ENCODE results near the gene SBK3. TPM values are rescaled to one million over a fixed set of nuclear protein-coding genes. Genes with fewer than 3 reads are reported as not detected.

The SBK3 gene
- total and polyA plus RNA-seq, 7 donors: 0.79 to 30.8 (median 7.9) TPM

GRCh38 chr19:55553217-55554182 lies 8.2 kb upstream of the SBK3 start:
- Histone ChIP-seq H3K27me3 (ENCODE audit: insufficient read depth in 3 of 3, low read length in 2 of 3) (no peaks in the 10 kb centered on the region), H3K36me3 (ENCODE audit: insufficient read depth in 1 of 2, low read depth in 1 of 2) (no peaks in the 10 kb centered on the region), H3K27ac (peak overlapping the region; percentile 80), H3K9me3 (no peaks in the 10 kb centered on the region), H3K4me1 (peaks cover 56% of the 10 kb centered on the region), H3K4me3 (no peak overlapping the region)
- no peak for TF ChIP-seq CTCF (IDR thresholded peaks at IDR 0.05)
- ATAC-seq (no peak), DNase-seq (no peak)
- intact Hi-C loops (cut with DNase I): no loop called here
- 35 to 49% (median 37%) methylated on average over 13 of the region's 13 CpGs for WGBS, 3 donors

GRCh38 chr19:55552620-55553019 lies 7.3 kb upstream of the SBK3 start:
- ATAC-seq: no peak
- no peaks in the 10 kb centered on the region for H3K9me3 ChIP-seq
- 42 to 60% (median 48%) methylated on average over 13 of the region's 13 CpGs for WGBS, 3 donors
- DNase-seq: no peak
- no peak for TF ChIP-seq CTCF (IDR thresholded peaks at IDR 0.05)
- H3K36me3 ChIP-seq (ENCODE audit: insufficient read depth in 1 of 2, low read depth in 1 of 2): no peaks in the 10 kb centered on the region
- no peak overlapping the region for H3K4me3 ChIP-seq
- H3K4me1 ChIP-seq: peaks cover 56% of the 10 kb centered on the region
- intact Hi-C loops (cut with DNase I): no loop called here
- H3K27ac ChIP-seq: peak overlapping the region; percentile 80
- no peaks in the 10 kb centered on the region for H3K27me3 ChIP-seq (ENCODE audit: insufficient read depth in 3 of 3, low read length in 2 of 3)

GRCh38 chr19:55552206-55552605 lies 6.9 kb upstream of the SBK3 start:
- no peak for DNase-seq
- peaks cover 54% of the 10 kb centered on the region for H3K4me1 ChIP-seq
- H3K27me3 ChIP-seq (ENCODE audit: insufficient read depth in 3 of 3, low read length in 2 of 3): no peaks in the 10 kb centered on the region

GRCh38 chr19:55550321-55550650 lies 4.9 kb upstream of the SBK3 start:
- no peaks in the 10 kb centered on the region for H3K9me3 ChIP-seq
- peak overlapping the region; percentile 56 for H3K4me3 ChIP-seq
- no peaks in the 10 kb centered on the region for H3K36me3 ChIP-seq (ENCODE audit: insufficient read depth in 1 of 2, low read depth in 1 of 2)
- H3K4me1 ChIP-seq: peaks cover 66% of the 10 kb centered on the region
- 24 to 37% (median 27%) methylated on average over 7 of the region's 7 CpGs for WGBS, 3 donors
- DNase-seq (no peak), ATAC-seq (no peak)
- intact Hi-C loops (cut with DNase I): no loop called here
- peak overlapping the region; percentile 94 for H3K27ac ChIP-seq
- H3K27me3 ChIP-seq (ENCODE audit: insufficient read depth in 3 of 3, low read length in 2 of 3): no peaks in the 10 kb centered on the region
- no peak for TF ChIP-seq CTCF (IDR thresholded peaks at IDR 0.05)

More at GRCh38 chr19:55552206-55552605, 6.9 kb upstream of the SBK3 start:
- Histone ChIP-seq H3K9me3 (no peaks in the 10 kb centered on the region), H3K27ac (peak overlapping the region; percentile 80), H3K4me3 (no peak overlapping the region), H3K36me3 (ENCODE audit: insufficient read depth in 1 of 2, low read depth in 1 of 2) (no peaks in the 10 kb centered on the region)
- 69 to 85% (median 76%) methylated on average over 5 of the region's 5 CpGs for WGBS, 3 donors
- intact Hi-C loops (cut with DNase I): no loop called here
- ATAC-seq: no peak
- TF ChIP-seq CTCF (IDR thresholded peaks at IDR 0.05): no peak

Measured in psoas muscle (tissue), 8 donors.